Transverse colon (tissue), 4 donors: ENCODE measurements around the gene TNRC6C. TPM values are rescaled to one million over a fixed set of nuclear protein-coding genes. Genes with fewer than 3 reads are reported as not detected.

Experiments used
- DNase-seq: peaks from one replicate; pipeline ENCODE4 v3.0.0-alpha.2; 2019
- H3K27ac ChIP-seq, 4 donors: fragments of 200-600 bp; sonication (generic); 2 replicates each; pipeline ENCODE4 v1.5.1; 2016 to 2018; ENCODE audit warnings: inconsistent platforms in 4 of 4
- H3K27me3 ChIP-seq: fragments of 200-600 bp; sonication (generic); 2 replicates; pipeline ENCODE4 v1.5.1; 2017; ENCODE audit warnings: inconsistent platforms
- H3K36me3 ChIP-seq, 4 donors: fragments of 200-600 bp; sonication (generic); 2 replicates each; pipeline ENCODE4 v1.5.1; 2017 to 2019; ENCODE audit warnings: inconsistent platforms in 4 of 4
- H3K4me1 ChIP-seq, 4 donors: fragments of 200-600 bp; sonication (generic); 2 replicates each; pipeline ENCODE4 v1.5.1; 2017 to 2020; ENCODE audit warnings: inconsistent platforms in 4 of 4
- H3K4me3 ChIP-seq, 4 donors: fragments of 200-600 bp; sonication (generic); 1 replicate in 1 of 4; 2 replicates in 3 of 4; pipeline versions ENCODE4 v1.5.1 to v1.6.1; 2017 to 2019; ENCODE audit warnings: inconsistent platforms in 4 of 4
- H3K9me3 ChIP-seq, 2 donors: fragments of 200-600 bp; sonication (generic); 2 replicates each; pipeline ENCODE4 v1.5.1; 2017 to 2019; ENCODE audit warnings: inconsistent platforms in 2 of 2
- CTCF ChIP-seq, 5 experiments: fragments of 200-600 bp in 3 of 5; fragments of 450-650 bp in 2 of 5; sonication (generic) in 3 of 5; IDR thresholded peaks; 1 replicate in 2 of 5; 2 replicates in 3 of 5; pipeline ENCODE4 v1.5.1; 2016 to 2017; ENCODE audit warnings: antibody characterized with exemption in 5 of 5, inconsistent platforms in 3 of 5, mild to moderate bottlenecking in 2 of 5, moderate library complexity in 1 of 5
- EP300 ChIP-seq: sonication (generic); formaldehyde crosslinking; IDR thresholded peaks from one replicate; pipeline ENCODE4 v1.6.1; 2017; ENCODE audit warnings: antibody characterized with exemption, low read depth
- POLR2A ChIP-seq: fragments of 450-650 bp; IDR thresholded peaks from one replicate; pipeline ENCODE4 v1.6.1; 2016; ENCODE audit warnings: antibody characterized with exemption, mild to moderate bottlenecking, moderate library complexity
- POLR2AphosphoS5 ChIP-seq, 3 donors: sonication (generic); formaldehyde crosslinking; IDR thresholded peaks; one replicate each; pipeline ENCODE4 v1.6.1; 2016; ENCODE audit warnings: antibody characterized with exemption in 3 of 3
- WGBS, 2 donors: methylation state at CpG; one replicate each; pipeline ENCODE4 v1.1.5; 2018; ENCODE audit warnings: low coverage in 1 of 2; 5-methylcytosine and 5-hydroxymethylcytosine counted together
- in situ Hi-C, 4 donors: fragments of 200-750 bp; cut with MboI; loops; one replicate each; pipeline versions ENCODE4 v1.15.0 to v1.15.1; 2017; ENCODE audit warnings: low sequenced_read_pairs in 3 of 4, low pct_ligation_motif_present in 1 of 4, low pct_unique_long_range_greater_than_20kb in 1 of 4
- intact Hi-C: fragments of 100-400 bp; cut with DNase I; formaldehyde crosslinking; loops from one replicate; pipeline ENCODE4 v1.15.1; 2023; ENCODE audit warnings: low total_unique reads
- total RNA-seq, 4 donors: library from RNA; depleted of rRNA; stranded (reverse); fragments of >200 nt; gene quantifications; one replicate each; pipeline ENCODE4 v1.1.0, GENCODE V29; 2016

TNRC6C gene
- total RNA-seq, 4 donors from 2014 or later = 7.5 to 16.9 (median 9.9) TPM

- H3K27me3 ChIP-seq = no peaks in the 10 kb centered on the region
- TF ChIP-seq EP300 = no peak
- no peak for TF ChIP-seq CTCF (IDR thresholded peaks at IDR 0.05)
- no peak for TF ChIP-seq POLR2AphosphoS5 (IDR thresholded peaks at IDR 0.05)
- TF ChIP-seq POLR2A = no peak
- no peak overlapping the region for H3K27ac ChIP-seq
- WGBS, 2 donors = 85% methylated on average over 1 of the region's 1 CpG; no CpG with 5 or more reads in 1 of the 2 donors
- DNase-seq = no peak
- peaks cover 0 to 17% (median 0%) of the 10 kb centered on the region in 4 donors for H3K36me3 ChIP-seq
- H3K4me1 ChIP-seq = no peaks in the 10 kb centered on the region
- in situ Hi-C loops (no loop called here), intact Hi-C loops (no loop called here)
- no peak overlapping the region for H3K4me3 ChIP-seq
- H3K9me3 ChIP-seq = no peaks in the 10 kb centered on the region
These were observed 73.7 kb downstream of the TNRC6C start for GRCh38 chr17:78032166-78032565.

DNA sequence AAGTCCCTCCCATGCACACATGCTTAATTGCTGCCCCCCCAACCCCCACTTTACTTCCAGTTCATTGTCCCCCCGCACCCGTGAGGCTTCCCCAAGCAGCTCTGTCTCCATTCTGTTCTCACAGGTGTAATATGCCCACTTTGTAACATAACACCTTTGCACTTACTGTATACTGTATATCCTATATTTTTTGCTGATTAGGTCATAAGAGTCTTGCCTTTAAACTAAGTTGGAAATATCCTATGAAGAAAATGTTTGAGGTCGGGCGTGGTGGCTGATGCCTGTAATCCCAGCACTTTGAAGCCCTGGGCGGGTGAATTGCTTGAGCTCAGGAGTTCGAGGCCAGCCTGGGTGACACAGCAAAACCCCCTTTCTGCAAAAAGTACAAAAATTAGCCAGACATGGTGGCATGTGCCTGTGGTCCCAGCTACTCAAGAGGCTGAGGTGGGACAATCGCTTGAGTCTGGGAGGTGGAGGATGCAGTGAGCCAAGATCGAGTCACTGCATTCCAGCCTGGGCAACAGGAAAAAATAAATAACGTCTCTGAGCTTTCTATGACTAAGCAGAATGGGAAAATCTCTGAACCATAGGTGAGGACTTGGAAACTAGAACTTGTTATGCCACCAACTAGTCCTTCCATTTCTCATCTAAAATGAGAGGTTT, 76.1 kb downstream of the TNRC6C start:
- in situ Hi-C loops = no loop called here

DNA sequence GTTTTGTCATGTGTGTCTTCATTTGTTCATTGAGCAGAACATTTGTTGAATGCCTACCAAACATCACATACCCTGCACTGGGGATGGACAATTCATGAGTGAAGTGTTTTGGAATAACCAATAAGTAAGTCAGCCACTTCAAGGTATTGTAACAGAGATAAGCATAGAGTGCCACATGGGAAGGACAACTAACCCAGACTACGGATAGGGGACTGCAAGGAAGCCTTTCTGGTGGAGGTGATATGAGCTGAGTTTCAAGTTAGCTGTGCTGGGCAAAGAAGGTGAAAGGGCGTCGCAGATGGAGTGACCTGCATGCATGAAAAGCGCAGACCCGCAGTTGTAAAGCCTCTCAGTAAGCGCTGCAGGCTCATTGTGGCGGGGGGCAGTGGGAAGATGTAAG, 78.8 kb downstream of the TNRC6C start:
- H3K4me1 ChIP-seq = peaks cover 0 to 20% (median 9%) of the 10 kb centered on the region in 4 donors
- 80 to 90% methylated on average over 4 to 7 of the region's 7 CpGs for WGBS, 2 donors
- in situ Hi-C loops (no loop called here), intact Hi-C loops (no loop called here)
- H3K27ac ChIP-seq = no peak overlapping the region
- peaks cover 0 to 17% (median 0%) of the 10 kb centered on the region in 4 donors for H3K36me3 ChIP-seq
- no peak overlapping the region for H3K4me3 ChIP-seq
- TF ChIP-seq POLR2AphosphoS5 (IDR thresholded peaks at IDR 0.05) (no peak), EP300 (no peak), CTCF (IDR thresholded peaks at IDR 0.05) (no peak), POLR2A (no peak)
- H3K27me3 ChIP-seq = no peaks in the 10 kb centered on the region
- DNase-seq = no peak
- H3K9me3 ChIP-seq = no peaks in the 10 kb centered on the region

More for the DNA sequence above, 76.1 kb downstream of the TNRC6C start:
- intact Hi-C loops = no loop called here
- peaks cover 0 to 17% (median 0%) of the 10 kb centered on the region in 4 donors for H3K36me3 ChIP-seq
- DNase-seq = no peak
- H3K4me3 ChIP-seq = no peak overlapping the region
- 75 to 89% methylated on average over 5 to 9 of the region's 9 CpGs for WGBS, 2 donors
- H3K27me3 ChIP-seq = no peaks in the 10 kb centered on the region
- TF ChIP-seq POLR2AphosphoS5 (IDR thresholded peaks at IDR 0.05) = no peak
- TF ChIP-seq CTCF (IDR thresholded peaks at IDR 0.05) = no peak
- no peak for TF ChIP-seq POLR2A
- TF ChIP-seq EP300 = no peak
- H3K4me1 ChIP-seq = peaks cover 0 to under 1% (median 0%) of the 10 kb centered on the region in 4 donors
- no peaks in the 10 kb centered on the region for H3K9me3 ChIP-seq
- no peak overlapping the region for H3K27ac ChIP-seq

DNA sequence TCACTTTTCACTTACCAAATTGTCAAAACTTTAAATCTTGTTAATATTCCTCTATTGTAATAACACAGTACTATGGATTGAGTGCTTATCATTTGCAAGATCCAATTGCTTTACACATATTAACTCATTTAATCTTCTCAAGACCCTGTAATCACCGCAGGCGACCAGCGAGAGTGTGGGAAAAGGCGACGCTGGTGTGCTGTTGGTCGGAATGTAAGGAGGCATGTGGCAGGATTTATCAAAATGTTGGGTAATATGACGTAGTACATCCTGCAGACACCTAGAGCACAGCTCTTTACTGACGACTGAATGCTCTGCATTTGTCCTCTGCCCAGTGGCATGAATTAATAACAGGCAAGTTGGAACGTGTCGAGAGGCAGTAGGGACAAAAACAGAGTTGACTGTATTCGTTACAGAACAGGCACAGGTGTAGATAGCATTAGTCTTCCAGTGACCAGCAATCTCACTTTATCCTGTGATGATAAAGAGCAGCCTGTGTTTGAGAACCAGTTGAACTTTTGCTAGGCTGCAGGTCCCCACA, 80.3 kb downstream of the TNRC6C start:
- Histone ChIP-seq H3K4me3 (no peak overlapping the region), H3K36me3 (peaks cover 0 to 8% (median 0%) of the 10 kb centered on the region in 4 donors), H3K4me1 (peaks cover 0 to 21% (median 9%) of the 10 kb centered on the region in 4 donors), H3K27ac (no peak overlapping the region), H3K27me3 (no peaks in the 10 kb centered on the region), H3K9me3 (no peaks in the 10 kb centered on the region)
- intact Hi-C loops = no loop called here
- 97% methylated on average over 11 of the region's 11 CpGs; no CpG with 5 or more reads in 1 of the 2 donors for WGBS, 2 donors
- no peak for DNase-seq
- TF ChIP-seq EP300 = no peak
- in situ Hi-C loops = no loop called here
